ENCODE measurements around the gene GHR.

DNA sequence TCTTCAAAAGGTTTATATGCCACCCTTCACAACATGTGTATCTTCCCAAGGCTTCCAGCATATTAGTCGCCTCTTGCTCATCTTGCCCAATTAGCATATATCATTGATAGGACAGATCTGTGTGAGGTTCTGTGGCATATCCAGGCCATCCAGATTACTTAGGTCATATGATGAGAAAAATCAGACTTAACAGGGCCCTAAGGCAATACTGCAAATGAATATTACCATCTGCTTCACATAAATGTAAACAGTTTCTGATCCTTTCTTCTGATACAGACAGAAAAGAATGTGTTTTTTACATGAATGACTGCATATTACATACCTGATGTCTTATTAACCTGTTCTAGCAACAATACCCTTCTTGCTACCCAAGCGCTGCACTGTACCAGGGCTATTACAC lies 41.3 kb upstream of the GHR start:
- TF ChIP-seq, protein P1, sequence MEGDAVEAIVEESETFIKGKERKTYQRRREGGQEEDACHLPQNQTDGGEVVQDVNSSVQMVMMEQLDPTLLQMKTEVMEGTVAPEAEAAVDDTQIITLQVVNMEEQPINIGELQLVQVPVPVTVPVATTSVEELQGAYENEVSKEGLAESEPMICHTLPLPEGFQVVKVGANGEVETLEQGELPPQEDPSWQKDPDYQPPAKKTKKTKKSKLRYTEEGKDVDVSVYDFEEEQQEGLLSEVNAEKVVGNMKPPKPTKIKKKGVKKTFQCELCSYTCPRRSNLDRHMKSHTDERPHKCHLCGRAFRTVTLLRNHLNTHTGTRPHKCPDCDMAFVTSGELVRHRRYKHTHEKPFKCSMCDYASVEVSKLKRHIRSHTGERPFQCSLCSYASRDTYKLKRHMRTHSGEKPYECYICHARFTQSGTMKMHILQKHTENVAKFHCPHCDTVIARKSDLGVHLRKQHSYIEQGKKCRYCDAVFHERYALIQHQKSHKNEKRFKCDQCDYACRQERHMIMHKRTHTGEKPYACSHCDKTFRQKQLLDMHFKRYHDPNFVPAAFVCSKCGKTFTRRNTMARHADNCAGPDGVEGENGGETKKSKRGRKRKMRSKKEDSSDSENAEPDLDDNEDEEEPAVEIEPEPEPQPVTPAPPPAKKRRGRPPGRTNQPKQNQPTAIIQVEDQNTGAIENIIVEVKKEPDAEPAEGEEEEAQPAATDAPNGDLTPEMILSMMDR (IDR thresholded peaks at IDR 0.05; ENCODE audit: insufficient read depth, low read length), result no peak
- TF ChIP-seq POLR2AphosphoS5 (IDR thresholded peaks at IDR 0.05; ENCODE audit: low read depth), result no peak
- TF ChIP-seq, protein P2, sequence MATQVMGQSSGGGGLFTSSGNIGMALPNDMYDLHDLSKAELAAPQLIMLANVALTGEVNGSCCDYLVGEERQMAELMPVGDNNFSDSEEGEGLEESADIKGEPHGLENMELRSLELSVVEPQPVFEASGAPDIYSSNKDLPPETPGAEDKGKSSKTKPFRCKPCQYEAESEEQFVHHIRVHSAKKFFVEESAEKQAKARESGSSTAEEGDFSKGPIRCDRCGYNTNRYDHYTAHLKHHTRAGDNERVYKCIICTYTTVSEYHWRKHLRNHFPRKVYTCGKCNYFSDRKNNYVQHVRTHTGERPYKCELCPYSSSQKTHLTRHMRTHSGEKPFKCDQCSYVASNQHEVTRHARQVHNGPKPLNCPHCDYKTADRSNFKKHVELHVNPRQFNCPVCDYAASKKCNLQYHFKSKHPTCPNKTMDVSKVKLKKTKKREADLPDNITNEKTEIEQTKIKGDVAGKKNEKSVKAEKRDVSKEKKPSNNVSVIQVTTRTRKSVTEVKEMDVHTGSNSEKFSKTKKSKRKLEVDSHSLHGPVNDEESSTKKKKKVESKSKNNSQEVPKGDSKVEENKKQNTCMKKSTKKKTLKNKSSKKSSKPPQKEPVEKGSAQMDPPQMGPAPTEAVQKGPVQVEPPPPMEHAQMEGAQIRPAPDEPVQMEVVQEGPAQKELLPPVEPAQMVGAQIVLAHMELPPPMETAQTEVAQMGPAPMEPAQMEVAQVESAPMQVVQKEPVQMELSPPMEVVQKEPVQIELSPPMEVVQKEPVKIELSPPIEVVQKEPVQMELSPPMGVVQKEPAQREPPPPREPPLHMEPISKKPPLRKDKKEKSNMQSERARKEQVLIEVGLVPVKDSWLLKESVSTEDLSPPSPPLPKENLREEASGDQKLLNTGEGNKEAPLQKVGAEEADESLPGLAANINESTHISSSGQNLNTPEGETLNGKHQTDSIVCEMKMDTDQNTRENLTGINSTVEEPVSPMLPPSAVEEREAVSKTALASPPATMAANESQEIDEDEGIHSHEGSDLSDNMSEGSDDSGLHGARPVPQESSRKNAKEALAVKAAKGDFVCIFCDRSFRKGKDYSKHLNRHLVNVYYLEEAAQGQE (IDR thresholded peaks at IDR 0.05; ENCODE audit: insufficient replicate concordance, low read depth), result no peak
- TF ChIP-seq SPI1 (IDR thresholded peaks at IDR 0.05; ENCODE audit: borderline replicate concordance, low read depth), result no peak

Data from HL-60 (cell line).